A673 (cell line): Measurements from ENCODE around the gene KIF26B. TPM values are rescaled to one million over a fixed set of nuclear protein-coding genes. Genes with fewer than 3 reads are reported as not detected.

Experiments used
- BruUV-seq: library from RNA; stranded (reverse); fragments of 400-500 nt; replicated peaks from 2 replicates; lab custom pipeline; 2021; lab: Mats Ljungman, UMichigan
- CTCF ChIA-PET: fragments of 300-600 bp; sonication (Branson Sonifier 250); formaldehyde crosslinking; loops from one replicate; lab custom pipeline; 2022; ENCODE audit warnings: antibody characterized with exemption; lab: Charles Lee
- POLR2A ChIA-PET: fragments of 300-600 bp; sonication (Branson Sonifier 250); formaldehyde crosslinking; loops from one replicate; lab custom pipeline; 2022; ENCODE audit warnings: antibody characterized with exemption; ENCODE audit not compliant: low non-redundant PET; lab: Charles Lee
- DNase-seq: peaks from one replicate; pipeline ENCODE4 v3.0.0-alpha.2; 2015; ENCODE audit warnings: low spot score
- H3K27ac ChIP-seq: fragments of 200-600 bp; sonication (generic); 2 replicates; pipeline ENCODE4 v1.5.1; 2016; ENCODE audit warnings: mixed run types, low read depth, mild to moderate bottlenecking, mixed read lengths, antibody characterized with exemption, low read length; ENCODE audit not compliant: poor library complexity, severe bottlenecking
- H3K27me3 ChIP-seq: fragments of 200-600 bp; sonication (generic); replicated peaks from 2 replicates; pipeline ENCODE4 v1.6.1; 2017; ENCODE audit warnings: mixed run types, low read depth, mild to moderate bottlenecking, mixed read lengths, antibody characterized with exemption, low read length; ENCODE audit not compliant: insufficient read depth, poor library complexity
- H3K36me3 ChIP-seq: fragments of 200-600 bp; sonication (generic); 2 replicates; pipeline ENCODE4 v1.6.1; 2016; ENCODE audit warnings: mixed run types, mild to moderate bottlenecking, mixed read lengths, antibody characterized with exemption, low read length; ENCODE audit not compliant: insufficient read depth, poor library complexity, severe bottlenecking
- H3K4me1 ChIP-seq: fragments of 200-600 bp; sonication (generic); 2 replicates; pipeline ENCODE4 v1.6.1; 2017; ENCODE audit warnings: mixed run types, mild to moderate bottlenecking, mixed read lengths, antibody characterized with exemption, low read length; ENCODE audit not compliant: insufficient read depth, poor library complexity, severe bottlenecking
- H3K4me3 ChIP-seq: fragments of 200-600 bp; sonication (generic); 2 replicates; pipeline ENCODE4 v1.5.1; 2016; ENCODE audit warnings: low read depth, mixed run types, mild to moderate bottlenecking, mixed read lengths, low read length; ENCODE audit not compliant: poor library complexity, severe bottlenecking
- H3K9me3 ChIP-seq: fragments of 200-600 bp; sonication (generic); 2 replicates; pipeline ENCODE4 v1.6.1; 2016; ENCODE audit warnings: mixed run types, low read depth, mild to moderate bottlenecking, mixed read lengths, antibody characterized with exemption, low read length; ENCODE audit not compliant: poor library complexity, severe bottlenecking
- EZH2 ChIP-seq: fragments of 200-600 bp; sonication (generic); IDR thresholded peaks from 2 replicates; pipeline ENCODE4 v1.6.1; 2017; ENCODE audit warnings: borderline replicate concordance, low read depth, mild to moderate bottlenecking, mixed read lengths, antibody characterized with exemption, low read length; ENCODE audit not compliant: poor library complexity, severe bottlenecking
- intact Hi-C: fragments of 100-400 bp; cut with micrococcal nuclease; formaldehyde crosslinking; loops from one replicate; pipeline ENCODE4 v1.10.0; 2022; ENCODE audit not compliant: unreplicated experiment
- total RNA-seq: library from RNA; stranded (reverse); gene quantifications from 2 replicates; pipeline ENCODE4 v1.2.3, GENCODE V29; 2021
- TF ChIP-seq, protein P1 (sequence below): fragments of 300-800, 200-600 bp; sonication (generic); conservative IDR thresholded peaks from 2 replicates; pipeline ENCODE4 v1.5.1; 2017; ENCODE audit warnings: low read depth, mild to moderate bottlenecking, antibody characterized with exemption, low read length, moderate library complexity, mixed read lengths

KIF26B gene
- total RNA-seq, 1 experiment from 2014 or later, result not detected

DNA sequence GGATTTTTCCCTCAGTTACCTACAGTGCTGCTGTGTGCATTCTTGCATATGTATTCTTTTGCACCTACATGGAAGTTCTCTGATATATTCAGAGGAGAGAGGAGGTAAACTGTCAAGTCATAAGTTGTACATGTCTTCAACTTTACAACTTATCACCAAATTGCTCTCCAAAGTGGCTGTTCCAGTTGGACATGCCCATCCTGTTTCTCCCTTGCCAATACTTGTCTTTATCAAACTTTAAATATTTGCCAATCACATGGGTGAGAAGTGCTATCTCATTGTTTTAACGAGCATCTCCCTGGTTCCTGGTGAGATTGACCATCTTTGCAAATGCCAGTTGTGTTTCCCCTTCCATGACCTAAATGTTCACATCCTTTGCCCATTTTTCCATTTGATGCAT is 88.2 kb downstream of the KIF26B start:
- Histone ChIP-seq H3K36me3 (no peaks in the 10 kb centered on the region), H3K27me3 (peaks cover 8% of the 10 kb centered on the region), H3K9me3 (no peaks in the 10 kb centered on the region), H3K4me3 (no peak overlapping the region), H3K4me1 (no peaks in the 10 kb centered on the region), H3K27ac (no peak overlapping the region)
- no peak for TF ChIP-seq EZH2
- TF ChIP-seq, protein P1, sequence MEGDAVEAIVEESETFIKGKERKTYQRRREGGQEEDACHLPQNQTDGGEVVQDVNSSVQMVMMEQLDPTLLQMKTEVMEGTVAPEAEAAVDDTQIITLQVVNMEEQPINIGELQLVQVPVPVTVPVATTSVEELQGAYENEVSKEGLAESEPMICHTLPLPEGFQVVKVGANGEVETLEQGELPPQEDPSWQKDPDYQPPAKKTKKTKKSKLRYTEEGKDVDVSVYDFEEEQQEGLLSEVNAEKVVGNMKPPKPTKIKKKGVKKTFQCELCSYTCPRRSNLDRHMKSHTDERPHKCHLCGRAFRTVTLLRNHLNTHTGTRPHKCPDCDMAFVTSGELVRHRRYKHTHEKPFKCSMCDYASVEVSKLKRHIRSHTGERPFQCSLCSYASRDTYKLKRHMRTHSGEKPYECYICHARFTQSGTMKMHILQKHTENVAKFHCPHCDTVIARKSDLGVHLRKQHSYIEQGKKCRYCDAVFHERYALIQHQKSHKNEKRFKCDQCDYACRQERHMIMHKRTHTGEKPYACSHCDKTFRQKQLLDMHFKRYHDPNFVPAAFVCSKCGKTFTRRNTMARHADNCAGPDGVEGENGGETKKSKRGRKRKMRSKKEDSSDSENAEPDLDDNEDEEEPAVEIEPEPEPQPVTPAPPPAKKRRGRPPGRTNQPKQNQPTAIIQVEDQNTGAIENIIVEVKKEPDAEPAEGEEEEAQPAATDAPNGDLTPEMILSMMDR, result no peak
- ChIA-PET POLR2A (no interaction called here), CTCF (no interaction called here)
- BruUV-seq, result no TSS peak
- DNase-seq, result no peak
- intact Hi-C loops, result no loop called here

GRCh38 chr1:245245021-245245667 is 90.4 kb downstream of the KIF26B start:
- BruUV-seq, result no TSS peak
- DNase-seq, result no peak
- POLR2A ChIA-PET, result no interaction called here
- no peaks in the 10 kb centered on the region for H3K36me3 ChIP-seq
- no peaks in the 10 kb centered on the region for H3K9me3 ChIP-seq
- TF ChIP-seq, protein P1, result no peak
- TF ChIP-seq EZH2, result no peak
- CTCF ChIA-PET, result no interaction called here
- no peak overlapping the region for H3K27ac ChIP-seq
- H3K4me3 ChIP-seq, result no peak overlapping the region
- H3K27me3 ChIP-seq, result peaks cover 4% of the 10 kb centered on the region
- H3K4me1 ChIP-seq, result no peaks in the 10 kb centered on the region
- intact Hi-C loops, result no loop called here

DNA sequence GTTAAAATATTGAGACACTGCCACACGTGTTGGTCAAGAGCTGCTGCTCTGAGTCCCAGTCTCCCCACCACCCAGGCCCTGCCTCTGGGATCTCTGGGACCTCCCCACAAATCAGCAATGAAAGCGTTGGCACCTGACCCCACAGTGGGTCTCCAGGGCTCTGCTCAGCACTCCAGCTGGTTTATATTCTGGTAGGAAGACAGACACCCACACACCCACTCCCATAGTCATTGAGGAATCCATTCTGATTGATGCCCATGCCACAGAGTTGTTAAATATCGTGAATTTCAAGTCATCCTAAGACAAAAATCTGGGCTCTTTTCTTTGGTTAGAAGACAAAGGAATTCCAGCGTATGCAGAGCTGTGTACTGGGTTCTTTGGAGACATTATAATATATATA is 91.6 kb downstream of the KIF26B start:
- ChIA-PET POLR2A (no interaction called here), CTCF (no interaction called here)
- TF ChIP-seq, protein P1, result no peak
- TF ChIP-seq EZH2, result no peak
- H3K4me1 ChIP-seq, result no peaks in the 10 kb centered on the region
- DNase-seq, result no peak
- no peaks in the 10 kb centered on the region for H3K27me3 ChIP-seq
- H3K27ac ChIP-seq, result no peak overlapping the region
- no peak overlapping the region for H3K4me3 ChIP-seq
- intact Hi-C loops, result no loop called here
- no TSS peak for BruUV-seq
- no peaks in the 10 kb centered on the region for H3K9me3 ChIP-seq
- no peaks in the 10 kb centered on the region for H3K36me3 ChIP-seq
